GM12891 (cell line): ENCODE measurements around the gene THSD4.
"Not testable (repeated sequence)": the region's sequence is repeated elsewhere in the genome, so short reads cannot be mapped to it uniquely, and the experiment has no call there.

Experiments
- DNase-seq: peaks from one replicate; pipeline ENCODE4 v3.0.0; 2011; ENCODE audit warnings: low spot score; ENCODE audit not compliant: insufficient read length
- FAIRE-seq: peaks from 2 replicates; lab custom pipeline; 2011; peaks lifted over from hg19 to GRCh38; lab: Jason Lieb, UNC
- PAX5 ChIP-seq: IDR thresholded peaks from 2 replicates; pipeline ENCODE4 v1.6.1; 2011; ENCODE audit warnings: low read length, moderate library complexity, mild to moderate bottlenecking; ENCODE audit not compliant: insufficient read depth, severe bottlenecking
- POLR2A ChIP-seq: IDR thresholded peaks from 2 replicates; pipeline ENCODE4 v1.6.1; 2011; ENCODE audit warnings: low read depth, low read length, control low read depth
- POLR2AphosphoS5 ChIP-seq: IDR thresholded peaks from 2 replicates; pipeline ENCODE4 v1.6.1; 2011; ENCODE audit warnings: low read depth, low read length, control low read depth
- POU2F2 ChIP-seq: IDR thresholded peaks from 2 replicates; pipeline ENCODE4 v1.6.1; 2011; ENCODE audit warnings: low read depth, mild to moderate bottlenecking, control low read depth, low read length, moderate library complexity
- SPI1 ChIP-seq: IDR thresholded peaks from 2 replicates; pipeline ENCODE4 v1.6.1; 2011; ENCODE audit warnings: low read depth, low read length, control low read depth
- TAF1 ChIP-seq: IDR thresholded peaks from 2 replicates; pipeline ENCODE4 v1.6.1; 2011; ENCODE audit warnings: low read depth, low read length, control low read depth

The THSD4 gene

DNA sequence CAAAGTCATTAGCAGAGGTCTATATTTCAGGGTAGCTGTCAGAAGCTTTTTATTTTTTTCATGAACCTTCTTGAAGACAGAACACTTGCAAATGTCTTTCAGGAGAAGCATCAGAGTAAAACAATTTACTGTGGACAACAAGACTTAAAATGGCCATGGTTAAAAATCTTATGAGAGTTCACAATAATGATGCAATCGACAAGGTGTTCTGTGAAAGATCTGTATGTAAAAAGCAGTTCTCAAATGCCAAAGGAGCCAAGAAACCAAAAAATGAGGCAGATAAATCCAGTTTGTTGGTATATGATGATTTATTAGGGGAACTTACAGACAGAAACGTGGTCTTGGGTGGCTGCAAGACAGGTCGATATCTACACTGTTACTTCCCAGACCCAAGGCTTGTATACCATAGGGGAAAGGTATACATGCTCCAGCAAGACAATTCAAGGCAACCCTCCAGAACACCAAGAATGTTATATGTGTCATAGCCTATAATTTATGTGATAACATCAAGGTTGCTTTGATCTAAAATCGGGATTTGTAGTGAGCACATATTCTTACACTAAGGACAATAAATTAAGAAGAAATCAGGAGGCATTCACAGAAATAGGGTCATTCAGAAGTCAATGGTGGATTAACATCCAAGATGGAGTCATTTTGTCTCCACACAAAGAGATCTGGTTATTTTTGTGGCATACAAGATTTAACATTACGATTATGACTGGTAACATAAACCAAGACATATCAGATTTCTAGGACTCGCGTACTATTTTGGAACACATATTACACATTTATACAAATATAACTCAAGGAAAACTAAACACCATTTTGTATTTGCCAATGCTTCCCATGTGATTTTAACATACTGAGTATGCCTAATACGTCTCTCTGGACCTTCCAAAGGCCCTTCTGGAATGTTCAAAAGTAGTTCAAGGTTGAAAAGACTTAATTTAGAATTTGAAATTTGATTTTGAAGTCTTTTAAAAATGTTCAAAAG, 316.4 kb downstream of the THSD4 start:
- FAIRE-seq (no peak), DNase-seq (no peak)

GRCh38 chr15:71433402-71433801, 318.1 kb downstream of the THSD4 start:
- FAIRE-seq = no peak
- TF ChIP-seq POU2F2 (no peak), POLR2A (no peak), PAX5 (no peak), SPI1 (no peak), POLR2AphosphoS5 (no peak), TAF1 (no peak)
- DNase-seq = no peak

More for the DNA sequence above, 316.4 kb downstream of the THSD4 start:
- no peak for TF ChIP-seq PAX5
- TF ChIP-seq POLR2A = no peak
- TF ChIP-seq POLR2AphosphoS5 = no peak
- no peak for TF ChIP-seq TAF1
- no peak for TF ChIP-seq POU2F2
- no peak for TF ChIP-seq SPI1

DNA sequence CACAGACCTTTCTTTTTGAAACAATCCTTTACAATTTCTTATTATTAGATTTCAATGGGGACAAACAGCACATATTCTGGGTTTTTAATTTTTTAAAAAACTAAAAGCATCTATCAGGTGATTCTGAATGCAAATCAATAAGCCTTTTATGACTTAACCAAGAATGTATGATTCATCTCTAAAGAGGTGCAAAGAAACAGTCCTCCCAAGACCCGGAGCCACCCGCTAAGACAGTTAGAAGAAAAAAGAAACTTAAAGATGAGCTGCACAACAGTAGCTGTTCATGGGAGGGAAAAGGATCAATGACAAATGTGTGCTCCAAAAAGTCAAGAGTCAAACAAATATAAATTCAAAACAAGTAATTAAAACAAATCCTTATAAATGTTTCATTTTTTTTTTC, 319.5 kb downstream of the THSD4 start:
- FAIRE-seq = no peak
- TF ChIP-seq PAX5 = no peak
- TF ChIP-seq POU2F2 = no peak
- no peak for DNase-seq

DNA sequence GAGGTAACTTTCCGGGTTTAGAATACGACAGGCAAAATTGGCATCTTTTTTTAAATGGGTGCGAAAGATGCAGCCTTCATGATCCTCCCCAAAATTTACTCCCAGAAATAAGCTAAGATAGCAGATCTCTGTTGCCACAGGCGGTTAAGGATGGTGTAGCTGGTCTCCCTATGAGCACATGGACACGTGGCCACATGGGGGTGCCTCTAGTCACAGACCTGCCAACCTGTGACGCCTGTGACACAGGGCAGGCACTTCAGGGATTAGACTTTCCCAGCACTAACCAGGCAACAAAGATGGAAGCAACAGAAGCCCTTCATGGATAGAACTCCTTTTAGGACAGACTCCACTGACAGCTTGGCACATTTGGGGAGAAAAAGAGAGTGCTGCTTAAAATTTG, 320.3 kb downstream of the THSD4 start:
- TF ChIP-seq SPI1 (no peak), POLR2AphosphoS5 (no peak), POU2F2 (no peak), TAF1 (no peak), PAX5 (no peak), POLR2A (no peak)
- FAIRE-seq (no peak), DNase-seq (no peak)

DNA sequence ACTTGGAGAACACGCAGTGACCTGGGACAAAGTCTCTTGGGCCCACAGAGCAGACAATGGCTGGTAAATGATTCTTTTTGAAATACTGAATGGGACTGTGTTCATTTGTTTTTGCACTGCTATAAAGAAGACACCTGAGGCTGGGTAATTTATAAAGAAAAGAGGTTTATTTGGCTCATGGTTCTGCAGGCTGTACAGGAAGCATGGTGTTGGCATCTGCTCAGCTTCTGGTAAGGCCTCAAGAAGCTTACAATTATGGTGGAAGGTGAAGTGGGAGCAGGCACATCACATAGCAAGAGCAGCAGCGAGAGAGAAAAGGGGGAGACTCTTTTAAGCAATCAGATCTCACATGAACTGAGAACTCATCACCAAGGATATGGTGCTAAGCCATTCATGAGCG, 321.6 kb downstream of the THSD4 start:
- TF ChIP-seq POLR2AphosphoS5 (no peak), POLR2A (no peak), TAF1 (no peak), SPI1 (no peak), PAX5 (no peak), POU2F2 (no peak)
- no peak for FAIRE-seq
- no peak for DNase-seq

- FAIRE-seq = no peak
- no peak for DNase-seq
- TF ChIP-seq TAF1 = no peak
- TF ChIP-seq POLR2AphosphoS5 = no peak
- TF ChIP-seq SPI1 = no peak
- TF ChIP-seq POLR2A = no peak
- no peak for TF ChIP-seq POU2F2
- TF ChIP-seq PAX5 = no peak
These were observed 322.1 kb downstream of the THSD4 start for GRCh38 chr15:71437404-71437803.

GRCh38 chr15:71437919-71438318, 322.6 kb downstream of the THSD4 start:
- FAIRE-seq (no peak), DNase-seq (no peak)
- TF ChIP-seq POLR2AphosphoS5 (no peak), PAX5 (no peak), TAF1 (no peak), POU2F2 (no peak), POLR2A (no peak), SPI1 (no peak)

DNA sequence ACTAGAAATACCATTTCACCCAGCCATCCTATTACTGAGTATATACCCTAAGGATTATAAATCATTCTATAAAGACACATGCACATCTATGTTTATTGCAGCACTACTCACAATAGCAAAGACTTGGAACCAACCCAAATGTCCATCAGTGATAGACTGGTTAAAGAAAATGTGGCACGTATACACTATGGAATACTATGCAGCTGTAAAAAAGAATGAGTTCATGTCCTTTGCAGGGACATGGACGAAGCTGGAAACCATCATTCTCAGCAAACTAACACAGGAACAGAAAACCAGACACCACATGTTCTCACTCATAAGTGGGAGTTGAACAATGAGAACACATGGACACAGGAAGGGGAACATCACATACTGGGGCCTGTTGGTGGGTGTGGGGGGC, 324.2 kb downstream of the THSD4 start:
- not testable (repeated sequence) for DNase-seq, FAIRE-seq

GRCh38 chr15:71440489-71441110, 325.3 kb downstream of the THSD4 start:
- DNase-seq (no peak), FAIRE-seq (no peak)
- TF ChIP-seq SPI1 = no peak
- TF ChIP-seq POLR2A = no peak
- TF ChIP-seq TAF1 = no peak
- TF ChIP-seq POU2F2 = no peak
- TF ChIP-seq PAX5 = no peak
- no peak for TF ChIP-seq POLR2AphosphoS5

- TF ChIP-seq POLR2AphosphoS5 (no peak), PAX5 (no peak)
- DNase-seq (no peak), FAIRE-seq (no peak)
These were observed 328.3 kb downstream of the THSD4 start for GRCh38 chr15:71443538-71443937.
